H9 (cell line): Measurements from ENCODE around the gene IL18BP. TPM values are rescaled to one million over a fixed set of nuclear protein-coding genes. Genes with fewer than 3 reads are reported as not detected.
A peak's percentile ranks its signal among the peaks of the same experiment; 100 is the strongest.

ENCODE experiments used
- DNase-seq: peaks from one replicate; pipeline ENCODE4 v3.0.0-alpha.2; 2017
- H2AFZ ChIP-seq: one replicate; pipeline ENCODE4 v1.6.1; 2013; ENCODE audit warnings: mild to moderate bottlenecking, low read length, control low read depth, moderate library complexity
- H2AK5ac ChIP-seq: 2 replicates; pipeline ENCODE4 v1.6.1; 2013; ENCODE audit warnings: low read length, control low read depth, mixed read lengths; ENCODE audit not compliant: insufficient read length
- H2BK120ac ChIP-seq: one replicate; pipeline ENCODE4 v1.6.1; 2013; ENCODE audit warnings: low read depth, mild to moderate bottlenecking, low read length, control low read depth, inconsistent platforms; ENCODE audit not compliant: poor library complexity, severe bottlenecking
- H2BK12ac ChIP-seq: 2 replicates; pipeline ENCODE4 v1.6.1; 2013; ENCODE audit warnings: low read length, control low read depth, mixed read lengths, low read depth; ENCODE audit not compliant: insufficient read length
- H2BK15ac ChIP-seq: 2 replicates; pipeline ENCODE4 v1.6.1; 2013; ENCODE audit warnings: low read depth, low read length, control low read depth
- H2BK20ac ChIP-seq: one replicate; pipeline ENCODE4 v1.6.1; 2013; ENCODE audit warnings: low read depth, mild to moderate bottlenecking, low read length, control low read depth, inconsistent platforms; ENCODE audit not compliant: poor library complexity, severe bottlenecking
- H2BK5ac ChIP-seq: 2 replicates; pipeline ENCODE4 v1.6.1; 2013; ENCODE audit warnings: low read length, control low read depth, mixed read lengths; ENCODE audit not compliant: insufficient read length
- H3K14ac ChIP-seq: 2 replicates; pipeline ENCODE4 v1.6.1; 2013; ENCODE audit warnings: low read length, control low read depth; ENCODE audit not compliant: insufficient read depth
- H3K18ac ChIP-seq: 2 replicates; pipeline ENCODE4 v1.6.1; 2013; ENCODE audit warnings: low read depth, mild to moderate bottlenecking, mixed read lengths, low read length, control low read depth; ENCODE audit not compliant: insufficient read length
- H3K23ac ChIP-seq: 2 replicates; pipeline ENCODE4 v1.6.1; 2013; ENCODE audit warnings: low read length, control low read depth, mixed read lengths, low read depth; ENCODE audit not compliant: insufficient read length
- H3K23me2 ChIP-seq: 2 replicates; pipeline ENCODE4 v1.6.1; 2013; ENCODE audit warnings: low read depth, mild to moderate bottlenecking, mixed read lengths, low read length, control low read depth; ENCODE audit not compliant: insufficient read length, poor library complexity, severe bottlenecking
- H3K27ac ChIP-seq: 2 replicates; pipeline ENCODE4 v1.5.1; 2013; ENCODE audit warnings: low read length, control low read depth, mixed read lengths, low read depth; ENCODE audit not compliant: insufficient read length
- H3K27me3 ChIP-seq: 2 replicates; pipeline ENCODE4 v1.6.1; 2013; ENCODE audit warnings: low read length, control low read depth, inconsistent platforms; ENCODE audit not compliant: insufficient read depth
- H3K4ac ChIP-seq: 2 replicates; pipeline ENCODE4 v1.6.1; 2013; ENCODE audit warnings: low read depth, mild to moderate bottlenecking, control low read depth, inconsistent platforms, low read length, moderate library complexity
- H3K4me1 ChIP-seq: 2 replicates; pipeline ENCODE4 v1.6.1; 2013; ENCODE audit warnings: low read length, control low read depth, inconsistent platforms; ENCODE audit not compliant: insufficient read depth
- H3K4me2 ChIP-seq: 2 replicates; pipeline ENCODE4 v1.6.1; 2013; ENCODE audit warnings: low read length, control low read depth, mixed read lengths; ENCODE audit not compliant: insufficient read length, insufficient read depth
- H3K56ac ChIP-seq: 2 replicates; pipeline ENCODE4 v1.6.1; 2013; ENCODE audit warnings: low read depth, mild to moderate bottlenecking, mixed read lengths, low read length, control low read depth; ENCODE audit not compliant: insufficient read length
- H3K79me1 ChIP-seq: 2 replicates; pipeline ENCODE4 v1.6.1; 2013; ENCODE audit warnings: low read depth, mild to moderate bottlenecking, moderate library complexity, low read length, control low read depth, inconsistent platforms; ENCODE audit not compliant: insufficient read depth, poor library complexity, severe bottlenecking
- H3K79me2 ChIP-seq: 2 replicates; pipeline ENCODE4 v1.6.1; 2013; ENCODE audit warnings: low read length, control low read depth, inconsistent platforms; ENCODE audit not compliant: insufficient read depth
- H3K9ac ChIP-seq: 2 replicates; pipeline ENCODE4 v1.6.1; 2013; ENCODE audit warnings: low read length, control low read depth, mixed read lengths; ENCODE audit not compliant: insufficient read length; ENCODE audit errors: extremely low read depth
- H3K9me3 ChIP-seq: one replicate; pipeline ENCODE4 v1.6.1; 2013; ENCODE audit warnings: low read depth, low read length, inconsistent platforms; ENCODE audit not compliant: control insufficient read depth
- H3T11ph ChIP-seq: one replicate; pipeline ENCODE4 v1.6.1; 2013; ENCODE audit warnings: mild to moderate bottlenecking, low read length, control low read depth, inconsistent platforms
- H4K20me1 ChIP-seq: one replicate; pipeline ENCODE4 v1.6.1; 2013; ENCODE audit not compliant: control insufficient read depth, insufficient read length, insufficient read depth
- H4K5ac ChIP-seq: 2 replicates; pipeline ENCODE4 v1.6.1; 2013; ENCODE audit warnings: low read depth, mild to moderate bottlenecking, mixed read lengths, low read length, control low read depth; ENCODE audit not compliant: insufficient read length
- H4K8ac ChIP-seq: replicated peaks from 2 replicates; pipeline ENCODE4 v1.6.1; 2013; ENCODE audit warnings: low read length, control low read depth, mixed read lengths, low read depth; ENCODE audit not compliant: insufficient read length
- H4K91ac ChIP-seq: 2 replicates; pipeline ENCODE4 v1.6.1; 2013; ENCODE audit warnings: low read depth, mild to moderate bottlenecking, moderate library complexity, mixed read lengths, low read length, control low read depth; ENCODE audit not compliant: insufficient read length
- H3K27ac Mint-ChIP-seq, 3 experiments: 2 replicates in 2 of 3; 3 replicates in 1 of 3; pipeline ENCODE4 v1.8.0; 2020 to 2021; ENCODE audit warnings: mixed read lengths in 3 of 3, mild to moderate bottlenecking in 1 of 3, moderate library complexity in 1 of 3
- H3K27me3 Mint-ChIP-seq: 2 replicates; pipeline ENCODE4 v1.8.0; 2021; ENCODE audit warnings: low read depth, mild to moderate bottlenecking, moderate library complexity, mixed read lengths
- H3K36me3 Mint-ChIP-seq, 3 experiments: 2 replicates in 2 of 3; 3 replicates in 1 of 3; pipeline ENCODE4 v1.8.0; 2020 to 2021; ENCODE audit warnings: low read depth in 3 of 3, mixed read lengths in 3 of 3; ENCODE audit not compliant: insufficient read depth in 1 of 3
- H3K4me1 Mint-ChIP-seq, 2 experiments: 2 replicates each; pipeline ENCODE4 v1.8.0; 2020; ENCODE audit warnings: mixed read lengths in 2 of 2
- H3K4me3 Mint-ChIP-seq, 2 experiments: 2 replicates in 1 of 2; 3 replicates in 1 of 2; pipeline ENCODE4 v1.8.0; 2020 to 2021; ENCODE audit warnings: mild to moderate bottlenecking in 2 of 2, mixed read lengths in 2 of 2, moderate library complexity in 1 of 2
- H3K9me3 Mint-ChIP-seq, 2 experiments: 2 replicates in 1 of 2; 3 replicates in 1 of 2; pipeline ENCODE4 v1.8.0; 2020; ENCODE audit warnings: mild to moderate bottlenecking in 2 of 2, mixed read lengths in 2 of 2, moderate library complexity in 1 of 2
- WGBS: extraction: QIAGEN DNeasy Blood & Tissue Kit; methylation state at CpG from one replicate; pipeline ENCODE4 v1.1.7; 2013; ENCODE audit warnings: missing lambda C conversion rate, low lambda C conversion rate, mixed read lengths; ENCODE audit not compliant: insufficient read length; ENCODE audit errors: extremely low coverage; 5-methylcytosine and 5-hydroxymethylcytosine counted together
- total RNA-seq: library from RNA; stranded (reverse); gene quantifications from 2 replicates; pipeline ENCODE4 v1.2.1, GENCODE V29; 2021
- TF ChIP-seq, protein P1 (sequence below): fragments of 200-600 bp; sonication (generic); conservative IDR thresholded peaks from 3 replicates; pipeline ENCODE4 v1.8.0; 2021; ENCODE audit warnings: antibody characterized with exemption, mild to moderate bottlenecking

IL18BP gene
- total RNA-seq, 1 experiment from 2014 or later, result 10.2 TPM

DNA sequence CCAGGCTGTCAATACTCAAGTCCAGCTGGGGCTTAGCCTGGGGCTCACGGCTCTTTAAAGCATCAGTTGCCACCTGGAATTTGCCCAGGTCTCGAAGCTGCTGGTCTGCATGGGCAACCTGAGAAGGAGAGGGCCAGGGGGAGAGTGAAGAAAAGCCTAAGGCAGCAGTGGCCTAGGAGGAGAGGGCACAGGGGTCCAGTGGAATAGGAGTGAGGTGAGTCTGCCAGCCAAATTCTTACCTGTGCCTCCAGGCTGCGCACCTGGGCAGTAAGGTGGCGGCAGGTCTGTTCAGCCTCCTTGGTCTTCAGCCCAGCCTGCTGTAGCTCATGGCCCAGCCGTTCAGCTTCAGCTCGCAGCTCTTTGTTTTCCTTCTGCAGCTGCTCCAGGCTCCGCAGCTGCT, 10.0 kb downstream of the IL18BP start:
- Histone ChIP-seq H3K18ac (no peak overlapping the region), H3K79me2 (no peaks in the 10 kb centered on the region), H3K9ac (no peak overlapping the region), H3K23ac (no peak overlapping the region), H4K5ac (no peak overlapping the region), H3K14ac (no peak overlapping the region), H3K27ac (no peak overlapping the region), H3K79me1 (no peaks in the 10 kb centered on the region), H4K91ac (no peak overlapping the region), H2AFZ (no peak overlapping the region), H3K4ac (no peak overlapping the region), H2BK15ac (no peak overlapping the region), H3K4me2 (no peak overlapping the region), H3K9me3 (no peaks in the 10 kb centered on the region), H2BK120ac (no peak overlapping the region), H2BK20ac (no peak overlapping the region), H3K4me1 (no peaks in the 10 kb centered on the region), H2BK12ac (no peak overlapping the region), H4K20me1 (no peaks in the 10 kb centered on the region), H4K8ac (no peak overlapping the region), H2AK5ac (no peak overlapping the region), H3T11ph (no peak overlapping the region), H2BK5ac (no peak overlapping the region), H3K23me2 (no peaks in the 10 kb centered on the region), H3K27me3 (no peaks in the 10 kb centered on the region), H3K56ac (no peak overlapping the region)
- no peaks in the 10 kb centered on the region for H3K9me3 Mint-ChIP-seq
- H3K4me1 Mint-ChIP-seq, result no peaks in the 10 kb centered on the region
- H3K36me3 Mint-ChIP-seq, result peaks cover 45 to 92% (median 90%) of the 10 kb centered on the region in 3 experiments
- peaks cover 8% of the 10 kb centered on the region; the same call in 1 of the 2 replicates for H3K27me3 Mint-ChIP-seq
- no CpG with 5 or more reads among the region's 7 CpGs for WGBS
- no peak overlapping the region for H3K4me3 Mint-ChIP-seq
- no peak overlapping the region for H3K27ac Mint-ChIP-seq
- DNase-seq, result peak; percentile 24
- TF ChIP-seq, protein P1, sequence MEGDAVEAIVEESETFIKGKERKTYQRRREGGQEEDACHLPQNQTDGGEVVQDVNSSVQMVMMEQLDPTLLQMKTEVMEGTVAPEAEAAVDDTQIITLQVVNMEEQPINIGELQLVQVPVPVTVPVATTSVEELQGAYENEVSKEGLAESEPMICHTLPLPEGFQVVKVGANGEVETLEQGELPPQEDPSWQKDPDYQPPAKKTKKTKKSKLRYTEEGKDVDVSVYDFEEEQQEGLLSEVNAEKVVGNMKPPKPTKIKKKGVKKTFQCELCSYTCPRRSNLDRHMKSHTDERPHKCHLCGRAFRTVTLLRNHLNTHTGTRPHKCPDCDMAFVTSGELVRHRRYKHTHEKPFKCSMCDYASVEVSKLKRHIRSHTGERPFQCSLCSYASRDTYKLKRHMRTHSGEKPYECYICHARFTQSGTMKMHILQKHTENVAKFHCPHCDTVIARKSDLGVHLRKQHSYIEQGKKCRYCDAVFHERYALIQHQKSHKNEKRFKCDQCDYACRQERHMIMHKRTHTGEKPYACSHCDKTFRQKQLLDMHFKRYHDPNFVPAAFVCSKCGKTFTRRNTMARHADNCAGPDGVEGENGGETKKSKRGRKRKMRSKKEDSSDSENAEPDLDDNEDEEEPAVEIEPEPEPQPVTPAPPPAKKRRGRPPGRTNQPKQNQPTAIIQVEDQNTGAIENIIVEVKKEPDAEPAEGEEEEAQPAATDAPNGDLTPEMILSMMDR, result no peak
